Esophagus muscularis mucosa (tissue), 4 donors: Measurements from ENCODE around the gene UNC5B.

Experiments used
- CTCF ChIP-seq, 3 experiments: fragments of 200-600 bp in 2 of 3; fragments of 450-650 bp in 1 of 3; sonication (generic) in 2 of 3; IDR thresholded peaks; one replicate each; pipeline ENCODE4 v1.5.1; 2017 to 2019; ENCODE audit warnings: antibody characterized with exemption in 3 of 3, mild to moderate bottlenecking in 2 of 3, moderate library complexity in 1 of 3
- EP300 ChIP-seq: sonication (generic); formaldehyde crosslinking; IDR thresholded peaks from one replicate; pipeline ENCODE4 v1.6.1; 2017; ENCODE audit warnings: antibody characterized with exemption
- POLR2A ChIP-seq: fragments of 450-650 bp; IDR thresholded peaks from one replicate; pipeline ENCODE4 v1.6.1; 2017; ENCODE audit warnings: antibody characterized with exemption, moderate library complexity, mild to moderate bottlenecking, low read depth
- POLR2AphosphoS5 ChIP-seq, 2 donors: sonication (generic); formaldehyde crosslinking; IDR thresholded peaks; one replicate each; pipeline ENCODE4 v1.6.1; 2017; ENCODE audit warnings: antibody characterized with exemption in 2 of 2

GRCh38 chr10:71209352-71209715 is 3.0 kb upstream of the UNC5B start:
- TF ChIP-seq POLR2AphosphoS5 (IDR thresholded peaks at IDR 0.05) = no peak
- TF ChIP-seq EP300 = no peak
- TF ChIP-seq CTCF (IDR thresholded peaks at IDR 0.05) = no peak
- TF ChIP-seq POLR2A = no peak
